HG03565 (cell line): Measurements from ENCODE around the gene TSPAN4.

Experiments
- ATAC-seq: cut with Tn5 transposase; IDR thresholded peaks from one replicate; pipeline ENCODE4 v1.9.1; 2021; ENCODE audit warnings: mild to moderate bottlenecking, moderate library complexity; ENCODE audit not compliant: unreplicated experiment

Gene TSPAN4

GRCh38 chr11:848380-848931 is 5.8 kb downstream of the TSPAN4 start:
- ATAC-seq = no peak

GRCh38 chr11:849104-849824 is 6.6 kb downstream of the TSPAN4 start:
- ATAC-seq = no peak

GRCh38 chr11:849951-850774 is 7.5 kb downstream of the TSPAN4 start:
- ATAC-seq = no peak

- no peak for ATAC-seq
Measured at GRCh38 chr11:850775-851763, 8.4 kb downstream of the TSPAN4 start.

GRCh38 chr11:852762-853161 is 10.1 kb downstream of the TSPAN4 start:
- no peak for ATAC-seq

- no peak for ATAC-seq
Measured at GRCh38 chr11:853682-854448, 11.2 kb downstream of the TSPAN4 start.

GRCh38 chr11:854601-855329 is 12.1 kb downstream of the TSPAN4 start:
- ATAC-seq = no peak

GRCh38 chr11:855330-855674 is 12.7 kb downstream of the TSPAN4 start:
- ATAC-seq = no peak

GRCh38 chr11:855796-856195 is 13.1 kb downstream of the TSPAN4 start:
- no peak for ATAC-seq

- no peak for ATAC-seq
Measured at GRCh38 chr11:856397-856796, 13.7 kb downstream of the TSPAN4 start.

GRCh38 chr11:858053-858761 is 15.6 kb downstream of the TSPAN4 start:
- no peak for ATAC-seq

- no peak for ATAC-seq
Measured at GRCh38 chr11:858762-859339, 16.2 kb downstream of the TSPAN4 start.

- ATAC-seq = no peak
Measured at GRCh38 chr11:859394-860131, 16.9 kb downstream of the TSPAN4 start.

- ATAC-seq = no peak
Measured at GRCh38 chr11:860234-861104, 17.8 kb downstream of the TSPAN4 start.

GRCh38 chr11:861105-861479 is 18.4 kb downstream of the TSPAN4 start:
- ATAC-seq = no peak

- no peak for ATAC-seq
Measured at GRCh38 chr11:862081-862661, 19.5 kb downstream of the TSPAN4 start.

- ATAC-seq = no peak
Measured at GRCh38 chr11:862696-863022, 20.0 kb downstream of the TSPAN4 start.
